Measurements from ENCODE around the gene FKBP15.

The FKBP15 gene

GRCh38 chr9:113221003-113221799 is at the start of gene FKBP15, which contains the start of gene SLC31A1:
FKBP15 (minus strand) TSS chr9:113221277; CDS start chr9:113221243, 34 bp downstream.
SLC31A1 (plus strand) TSS chr9:113221544; CDS start chr9:113256149, 34,605 bp downstream.
- Histone ChIP-seq H3K9me3 (ENCODE audit: insufficient read depth, low read length) (no peaks in the 10 kb centered on the region), H3K36me3 (replicated peaks; ENCODE audit: low read depth, low read length) (peaks cover 32% of the 10 kb centered on the region), H3K27me3 (ENCODE audit: low read depth, low read length) (no peaks in the 10 kb centered on the region), H3K9ac (ENCODE audit: low read length) (peak within 1 kb of the TSS; percentile 89), H4K20me1 (ENCODE audit: insufficient read depth, low read length) (peaks cover 15% of the 10 kb centered on the region), H3K79me2 (ENCODE audit: low read length) (peaks cover 52% of the 10 kb centered on the region), H3K4me3 (ENCODE audit: low read length) (peak within 1 kb of the TSS; percentile 92), H3K4me2 (ENCODE audit: low read length) (peak within 1 kb of the TSS; percentile 94), H3K27ac (ENCODE audit: low read length) (peak within 1 kb of the TSS; percentile 96), H2AFZ (ENCODE audit: low read depth, low read length) (peak within 1 kb of the TSS; percentile 84), H3K4me1 (ENCODE audit: low read length) (peaks cover 28% of the 10 kb centered on the region)
- TF ChIP-seq CTCF (IDR thresholded peaks at IDR 0.05; ENCODE audit: low read depth, low read length) (no peak), EZH2phosphoT487 (IDR thresholded peaks at IDR 0.05; ENCODE audit: low read depth) (no peak)

DNA sequence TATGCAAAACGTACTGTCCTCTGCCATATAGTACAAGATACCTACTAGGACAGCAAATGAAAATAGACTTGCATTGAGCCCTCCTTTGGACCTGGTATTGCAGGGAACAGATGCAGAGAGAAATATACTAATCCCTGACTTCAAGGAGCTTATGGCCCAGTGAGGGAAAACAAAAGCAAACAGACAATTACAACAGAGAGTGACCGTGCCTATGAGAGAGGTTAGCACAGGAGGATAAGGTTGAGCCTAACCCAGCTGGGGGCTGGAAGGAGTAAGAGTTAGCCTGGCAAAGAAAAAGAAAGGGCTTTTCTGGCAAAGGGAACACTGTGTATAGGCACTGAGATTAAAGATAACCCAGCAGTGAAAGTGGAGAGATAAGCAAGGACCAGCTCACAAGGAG is 48.8 kb upstream of the FKBP15 start:
- Histone ChIP-seq H2AFZ (ENCODE audit: low read depth, low read length) (no peak overlapping the region), H3K27me3 (ENCODE audit: low read depth, low read length) (no peaks in the 10 kb centered on the region), H3K9me3 (ENCODE audit: insufficient read depth, low read length) (no peaks in the 10 kb centered on the region), H3K79me2 (ENCODE audit: low read length) (peaks cover 12% of the 10 kb centered on the region), H3K36me3 (replicated peaks; ENCODE audit: low read depth, low read length) (peaks cover 44% of the 10 kb centered on the region), H3K9ac (ENCODE audit: low read length) (no peak overlapping the region), H3K4me2 (ENCODE audit: low read length) (no peak overlapping the region), H3K27ac (ENCODE audit: low read length) (no peak overlapping the region), H3K4me1 (ENCODE audit: low read length) (peaks cover 6% of the 10 kb centered on the region), H4K20me1 (ENCODE audit: insufficient read depth, low read length) (peaks cover 6% of the 10 kb centered on the region; the same call in 1 of the 2 replicates), H3K4me3 (ENCODE audit: low read length) (no peak overlapping the region)
- TF ChIP-seq EZH2phosphoT487 (IDR thresholded peaks at IDR 0.05; ENCODE audit: low read depth) (no peak), CTCF (IDR thresholded peaks at IDR 0.05; ENCODE audit: low read depth, low read length) (no peak)

DNA sequence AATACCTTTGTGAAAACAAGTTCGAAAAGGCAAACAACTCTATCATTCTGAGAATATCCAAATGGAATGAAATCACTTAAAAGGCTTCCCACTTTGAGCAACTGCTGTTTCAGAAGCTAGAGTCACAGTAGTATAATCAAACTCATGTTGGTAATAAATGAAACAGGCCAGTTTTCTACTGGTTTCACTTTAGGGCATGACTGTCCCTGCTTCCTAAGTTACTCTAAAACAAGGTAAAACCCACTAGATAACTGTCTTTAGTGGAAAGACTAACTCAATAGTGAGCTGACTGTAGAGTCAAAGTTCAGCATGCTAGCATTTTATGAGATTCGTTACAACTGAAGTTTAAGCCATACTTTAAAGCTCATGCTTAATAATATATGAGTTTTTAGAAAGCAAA is 48.3 kb upstream of the FKBP15 start:
- peaks cover 44% of the 10 kb centered on the region for H3K36me3 ChIP-seq (replicated peaks; ENCODE audit: low read depth, low read length)
- H3K9me3 ChIP-seq (ENCODE audit: insufficient read depth, low read length), result no peaks in the 10 kb centered on the region
- TF ChIP-seq CTCF (IDR thresholded peaks at IDR 0.05; ENCODE audit: low read depth, low read length) (no peak), EZH2phosphoT487 (IDR thresholded peaks at IDR 0.05; ENCODE audit: low read depth) (no peak)
- peaks cover 6% of the 10 kb centered on the region for H3K4me1 ChIP-seq (ENCODE audit: low read length)
- H3K4me2 ChIP-seq (ENCODE audit: low read length), result no peak overlapping the region
- H3K27me3 ChIP-seq (ENCODE audit: low read depth, low read length), result no peaks in the 10 kb centered on the region
- H3K4me3 ChIP-seq (ENCODE audit: low read length), result no peak overlapping the region
- peaks cover 6% of the 10 kb centered on the region; the same call in 1 of the 2 replicates for H4K20me1 ChIP-seq (ENCODE audit: insufficient read depth, low read length)
- no peak overlapping the region for H3K27ac ChIP-seq (ENCODE audit: low read length)
- peaks cover 7% of the 10 kb centered on the region for H3K79me2 ChIP-seq (ENCODE audit: low read length)
- no peak overlapping the region for H2AFZ ChIP-seq (ENCODE audit: low read depth, low read length)
- H3K9ac ChIP-seq (ENCODE audit: low read length), result no peak overlapping the region

DNA sequence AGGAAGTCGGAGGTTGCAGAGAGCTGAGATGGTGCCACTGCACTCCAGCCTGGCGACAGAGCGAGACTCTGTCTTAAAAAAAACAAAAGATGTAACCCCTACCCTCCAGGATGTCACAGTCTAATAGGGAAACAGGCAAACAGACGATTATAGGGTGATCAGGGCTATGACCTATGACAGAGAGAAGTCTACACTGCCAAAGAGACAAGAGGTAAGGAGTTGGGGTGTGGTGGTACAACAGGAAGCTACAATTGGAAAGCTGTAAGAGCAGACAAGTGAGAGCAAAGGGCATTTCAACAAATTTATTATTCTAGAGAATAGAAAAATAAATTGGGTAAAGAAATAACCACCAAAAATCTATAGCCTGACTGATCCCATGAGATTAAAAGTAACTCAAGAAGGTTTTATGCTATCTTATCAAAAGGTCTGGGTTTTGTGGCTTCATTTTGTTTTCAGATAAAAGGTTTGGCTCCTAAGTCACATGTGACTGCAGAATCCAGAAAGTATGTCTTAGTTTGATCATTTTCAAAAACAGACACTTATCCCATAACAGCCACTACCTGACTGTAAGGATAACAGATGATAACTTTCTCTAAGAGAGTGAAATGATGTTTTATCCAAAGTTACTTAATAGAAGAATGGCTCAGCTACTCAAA is 47.0 kb upstream of the FKBP15 start:
- no peak overlapping the region for H3K4me3 ChIP-seq (ENCODE audit: low read length)
- no peaks in the 10 kb centered on the region for H3K4me1 ChIP-seq (ENCODE audit: low read length)

More for the DNA sequence above, 47.0 kb upstream of the FKBP15 start:
- Histone ChIP-seq H3K27ac (ENCODE audit: low read length) (no peak overlapping the region), H3K9ac (ENCODE audit: low read length) (no peak overlapping the region), H3K27me3 (ENCODE audit: low read depth, low read length) (no peaks in the 10 kb centered on the region), H3K36me3 (replicated peaks; ENCODE audit: low read depth, low read length) (peaks cover 40% of the 10 kb centered on the region), H3K79me2 (ENCODE audit: low read length) (no peaks in the 10 kb centered on the region), H3K9me3 (ENCODE audit: insufficient read depth, low read length) (no peaks in the 10 kb centered on the region), H2AFZ (ENCODE audit: low read depth, low read length) (no peak overlapping the region), H3K4me2 (ENCODE audit: low read length) (no peak overlapping the region), H4K20me1 (ENCODE audit: insufficient read depth, low read length) (no peaks in the 10 kb centered on the region)
- TF ChIP-seq EZH2phosphoT487 (IDR thresholded peaks at IDR 0.05; ENCODE audit: low read depth), result no peak
- no peak for TF ChIP-seq CTCF (IDR thresholded peaks at IDR 0.05; ENCODE audit: low read depth, low read length)
